ENCODE measurements around the gene MTMR4.
A peak's percentile ranks its signal among the peaks of the same experiment; 100 is the strongest.
"Not testable (repeated sequence)": the region's sequence is repeated elsewhere in the genome, so short reads cannot be mapped to it uniquely, and the experiment has no call there.

The MTMR4 gene

DNA sequence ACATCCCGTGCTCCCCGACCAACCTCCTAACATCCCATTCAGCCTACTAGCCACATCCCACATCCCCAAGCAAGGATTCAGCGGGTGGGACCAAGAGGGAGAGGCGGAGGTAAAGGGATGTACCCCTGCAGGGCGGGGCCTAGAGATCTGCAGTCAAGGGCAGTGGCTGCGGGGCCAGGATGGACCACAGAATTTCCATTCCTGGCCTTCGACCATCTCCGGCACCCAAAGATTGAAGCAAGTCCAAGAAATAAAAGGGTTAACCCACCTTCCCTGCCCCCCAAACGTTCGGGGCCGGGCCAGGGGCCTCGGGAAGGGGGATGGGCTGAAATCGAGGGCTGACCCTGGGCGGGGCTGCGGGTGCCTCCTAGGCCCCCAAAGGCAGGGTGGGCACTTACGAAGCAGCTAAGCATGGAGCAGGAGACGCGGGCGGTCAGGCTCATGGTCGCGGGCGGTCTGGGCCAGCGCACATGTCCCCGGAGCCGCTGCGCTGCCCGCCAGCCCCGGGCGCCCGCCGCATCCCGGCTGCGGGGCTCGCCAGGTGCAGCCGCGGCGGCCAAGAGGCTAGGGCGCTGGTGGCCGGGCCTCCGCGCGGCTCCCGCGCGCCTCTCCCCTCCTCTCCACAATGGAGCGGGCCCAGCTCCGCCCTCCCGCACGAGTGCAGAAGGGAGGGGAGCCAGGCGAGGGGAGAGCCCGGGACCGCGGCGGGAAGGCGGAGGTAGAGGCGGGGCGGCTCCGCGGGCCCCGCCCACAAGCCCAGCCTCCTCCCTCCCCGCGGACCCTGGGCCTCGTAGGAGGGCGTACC is at the start of gene MTMR4:
Gene MTMR4 (minus strand): TSS at position 674 of the 805 bp plus-strand sequence. CDS start 231 bp downstream, at position 443.
- peak; percentile 30 for DNase-seq (ENCODE audit: low read depth)

GRCh38 chr17:58560511-58560910 is 46.1 kb upstream of the MTMR4 start:
- no peak for DNase-seq (ENCODE audit: low read depth)

DNA sequence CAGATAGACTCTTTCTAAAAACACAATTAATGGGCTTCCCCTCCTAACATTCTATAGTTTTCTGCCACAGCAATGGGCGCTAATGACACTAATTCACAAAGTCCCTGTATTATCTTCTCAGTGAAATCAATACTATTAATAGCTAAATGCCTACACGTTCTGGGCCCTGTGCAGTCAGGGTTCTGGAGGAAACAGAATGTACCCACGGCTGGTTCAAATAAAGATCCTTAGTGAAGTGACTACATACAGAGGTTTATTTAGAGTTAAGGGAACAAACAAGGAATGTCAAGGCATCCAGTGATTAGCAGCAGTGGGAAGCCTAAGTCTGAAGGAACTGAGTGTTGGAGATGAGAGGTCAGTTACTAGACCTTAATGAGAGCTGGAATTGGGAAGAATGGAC is 43.5 kb upstream of the MTMR4 start:
- no peak for DNase-seq (ENCODE audit: low read depth)

DNA sequence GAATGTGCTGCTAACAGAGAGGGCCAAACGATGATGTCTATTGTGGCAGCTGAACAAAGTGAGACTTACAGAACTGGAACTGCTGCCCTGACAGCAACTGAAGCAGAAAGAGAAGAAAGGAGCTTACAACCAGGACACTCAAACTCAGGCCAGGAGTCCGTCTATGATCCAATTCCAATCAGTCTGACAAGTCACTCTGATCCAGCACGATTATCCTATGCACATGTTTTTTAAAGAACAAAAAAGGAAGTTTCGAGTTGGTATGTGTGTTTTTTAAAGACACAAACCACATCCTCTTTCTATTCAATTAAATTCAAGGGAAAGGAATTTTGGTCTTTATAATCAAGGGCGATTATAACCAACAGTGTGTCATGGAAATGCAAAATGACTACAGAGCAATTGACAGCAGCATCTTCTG is 42.4 kb upstream of the MTMR4 start:
- no peak for DNase-seq (ENCODE audit: low read depth)

- DNase-seq (ENCODE audit: low read depth), result not testable (repeated sequence)
These were observed 40.7 kb upstream of the MTMR4 start for GRCh38 chr17:58555109-58555508.

GRCh38 chr17:58541249-58541648 is 26.8 kb upstream of the MTMR4 start:
- no peak for DNase-seq (ENCODE audit: low read depth)

- no peak for DNase-seq (ENCODE audit: low read depth)
These were observed 25.3 kb upstream of the MTMR4 start for GRCh38 chr17:58539698-58540097.

DNA sequence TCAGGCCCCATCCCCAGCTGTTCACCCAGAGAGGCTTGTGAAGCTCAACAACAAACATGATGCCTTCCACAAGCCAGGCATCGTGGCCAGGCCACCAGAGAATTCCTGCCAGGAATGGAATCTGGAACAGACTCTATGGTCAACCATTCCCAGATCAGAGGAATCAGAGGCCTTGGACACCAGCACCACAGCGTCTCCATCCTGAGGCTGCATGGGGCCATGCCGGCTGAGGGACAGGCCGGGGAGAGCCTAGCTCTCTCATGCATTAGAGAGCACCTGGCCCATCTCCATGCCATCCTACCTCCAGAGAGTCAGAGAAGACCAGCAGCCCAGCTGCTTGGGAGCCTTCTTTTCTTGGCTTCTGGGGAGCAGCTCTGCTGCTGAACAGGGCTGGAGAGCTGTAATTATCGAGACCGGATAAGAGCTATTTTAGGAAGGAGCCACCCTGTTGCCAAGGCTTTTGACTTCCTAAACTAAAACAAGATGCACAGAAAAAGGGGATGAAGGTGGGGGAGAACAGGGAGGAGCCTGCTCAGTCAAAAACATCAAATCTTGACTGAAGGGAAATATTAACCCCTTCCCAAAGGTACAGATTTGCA is 24.5 kb upstream of the MTMR4 start:
- DNase-seq (ENCODE audit: low read depth), result no peak

DNA sequence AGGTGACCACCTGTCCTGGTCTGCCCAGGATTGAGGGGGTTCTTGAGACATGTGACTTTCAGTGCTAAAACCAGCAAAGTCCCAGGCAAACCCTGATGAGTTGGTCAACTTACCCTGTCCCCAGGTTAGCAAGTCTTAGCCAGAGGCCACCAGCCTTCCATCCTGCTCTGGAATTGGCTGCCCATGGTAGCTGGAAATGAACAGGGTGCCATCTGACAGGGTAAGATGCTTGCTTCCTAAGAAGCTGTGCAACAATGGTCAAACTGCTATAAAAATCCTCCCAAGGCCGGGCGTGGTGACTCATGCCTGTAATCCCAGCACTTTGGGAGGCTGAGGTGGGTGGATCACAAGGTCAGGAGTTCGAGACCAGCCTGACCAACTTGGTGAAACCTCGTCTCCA is 22.8 kb upstream of the MTMR4 start:
- DNase-seq (ENCODE audit: low read depth), result no peak

GRCh38 chr17:58536542-58536941 is 22.1 kb upstream of the MTMR4 start:
- no peak for DNase-seq (ENCODE audit: low read depth)

DNA sequence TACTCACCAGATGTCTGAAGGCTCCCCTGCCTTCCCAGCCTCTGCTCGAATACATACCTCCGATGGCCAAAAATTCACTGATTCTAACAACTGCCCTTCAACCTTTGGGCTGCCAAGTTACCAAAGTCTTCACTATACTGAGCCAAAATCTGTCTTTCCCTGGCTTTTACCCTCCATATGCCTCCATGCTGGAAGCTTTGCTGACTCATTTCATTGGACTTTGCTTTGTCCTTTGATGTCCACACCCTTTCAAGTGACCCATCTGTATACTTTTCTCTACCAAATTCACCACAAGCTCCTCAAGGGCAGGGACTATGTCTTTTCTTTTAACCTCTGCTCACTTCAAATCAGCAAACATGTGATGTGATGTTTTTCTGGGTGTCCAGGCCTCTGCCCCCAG is 21.0 kb upstream of the MTMR4 start:
- peak; percentile 57 for DNase-seq (ENCODE audit: low read depth)

DNA sequence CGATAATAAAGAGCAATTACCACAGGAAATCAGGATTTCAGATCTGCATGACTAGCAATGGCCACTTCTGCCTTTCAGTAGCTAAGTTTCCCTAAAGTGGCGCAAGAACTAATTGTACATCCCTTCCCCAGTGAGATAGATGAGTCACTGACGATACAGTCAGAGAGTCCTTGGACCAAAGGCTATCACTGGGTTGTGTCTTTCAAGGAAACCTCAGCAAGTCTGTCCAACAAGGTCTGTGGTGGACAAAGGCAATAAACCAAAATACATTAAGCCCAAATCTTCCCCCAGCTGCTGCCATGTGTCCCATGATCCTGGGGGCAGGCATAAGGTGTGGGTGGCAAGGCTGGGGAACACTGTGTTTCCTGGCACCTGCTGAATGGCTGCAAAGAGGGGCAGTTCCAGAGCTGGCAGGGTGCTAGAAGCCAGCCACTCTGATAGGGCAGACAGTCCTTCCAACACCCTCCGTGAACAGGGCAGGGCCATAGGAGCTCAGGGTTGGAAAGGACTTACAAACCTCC is 20.5 kb upstream of the MTMR4 start:
- peak; percentile 11 for DNase-seq (ENCODE audit: low read depth)

DNA sequence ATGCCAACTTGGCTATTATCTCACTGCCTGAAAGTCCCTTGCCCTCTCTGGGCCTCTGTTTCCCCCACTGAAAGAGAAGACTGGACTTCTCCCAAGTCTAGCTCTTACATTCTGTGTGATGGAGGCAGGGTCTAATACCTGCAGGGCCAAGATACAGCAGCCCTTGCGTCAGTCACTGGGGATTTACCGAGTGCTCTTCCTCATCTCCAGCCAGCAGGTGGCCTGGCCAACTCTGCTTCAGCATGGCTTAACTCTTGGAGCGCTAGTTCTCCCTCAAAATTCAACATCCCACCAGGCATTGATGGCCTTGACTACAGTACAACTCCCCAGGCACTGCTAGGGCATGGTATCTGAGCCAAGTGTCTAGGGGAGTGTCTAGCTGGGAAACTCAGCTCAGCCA is 19.9 kb upstream of the MTMR4 start:
- DNase-seq (ENCODE audit: low read depth), result no peak

- no peak for DNase-seq (ENCODE audit: low read depth)
These were observed 19.3 kb upstream of the MTMR4 start for GRCh38 chr17:58533616-58534188.

DNA sequence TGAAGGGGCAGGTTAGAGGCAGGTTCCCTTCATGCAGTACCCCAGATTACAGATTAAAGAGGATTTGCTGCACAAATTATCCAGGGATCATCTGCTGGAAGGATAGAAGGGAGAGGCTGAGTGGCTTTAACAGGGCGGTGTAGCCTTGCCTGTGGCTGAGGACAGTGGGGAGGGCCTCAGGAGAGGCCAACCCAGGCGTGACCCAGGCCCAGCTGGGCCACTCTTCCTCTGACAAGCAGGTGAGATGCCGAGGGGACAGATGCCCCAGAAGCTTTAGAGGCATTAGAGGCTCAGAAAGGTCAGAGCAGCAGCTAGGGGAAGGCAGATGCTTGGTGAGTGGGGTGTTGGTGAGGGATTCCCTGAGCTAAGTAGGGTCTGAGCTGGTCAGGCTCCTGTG is 18.1 kb upstream of the MTMR4 start:
- DNase-seq (ENCODE audit: low read depth), result no peak

DNA sequence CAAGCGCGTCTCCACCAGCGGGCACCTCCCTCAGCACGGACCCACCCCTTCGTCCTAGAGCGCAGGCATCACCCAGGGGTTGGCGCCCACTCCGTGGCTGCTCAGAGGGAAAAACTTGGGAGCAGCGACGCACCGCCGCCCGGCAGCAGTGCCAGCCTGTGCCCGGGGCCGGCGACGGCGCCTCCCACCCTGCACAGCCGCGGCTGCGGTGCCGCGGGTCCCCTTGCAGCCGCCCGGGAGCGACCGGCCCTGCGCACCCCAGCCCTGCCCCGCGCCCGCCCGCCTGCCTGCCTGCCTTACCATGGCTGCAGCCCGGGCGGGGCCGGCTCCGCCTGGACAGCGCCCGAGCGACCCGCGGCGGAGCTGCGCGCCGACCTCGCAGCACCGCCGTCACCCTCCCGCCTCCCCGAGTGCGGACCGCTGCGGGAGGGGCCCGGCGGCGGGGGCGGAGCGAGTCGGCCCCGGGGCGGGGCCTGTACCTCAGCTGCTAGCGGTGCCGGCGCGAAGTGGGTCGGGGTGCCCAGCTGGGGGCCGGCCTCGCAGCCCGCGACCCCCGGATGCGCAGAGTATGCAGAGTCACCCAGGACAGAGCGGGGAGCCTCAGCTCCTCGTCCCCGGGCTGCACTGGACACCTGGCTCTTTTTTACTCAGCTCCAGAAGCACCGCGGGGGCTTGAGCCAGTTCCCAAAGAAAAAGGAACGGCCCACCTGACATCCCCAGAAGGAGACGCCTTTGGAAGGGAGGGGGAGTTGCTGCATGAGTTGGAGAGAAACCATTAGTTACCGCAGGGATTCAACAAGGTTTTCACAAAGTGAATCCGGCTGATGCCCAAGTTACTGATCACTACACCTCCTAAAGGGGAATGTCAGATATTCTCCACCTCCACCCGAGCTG is 17.5 kb upstream of the MTMR4 start:
- DNase-seq (ENCODE audit: low read depth), result no peak

DNA sequence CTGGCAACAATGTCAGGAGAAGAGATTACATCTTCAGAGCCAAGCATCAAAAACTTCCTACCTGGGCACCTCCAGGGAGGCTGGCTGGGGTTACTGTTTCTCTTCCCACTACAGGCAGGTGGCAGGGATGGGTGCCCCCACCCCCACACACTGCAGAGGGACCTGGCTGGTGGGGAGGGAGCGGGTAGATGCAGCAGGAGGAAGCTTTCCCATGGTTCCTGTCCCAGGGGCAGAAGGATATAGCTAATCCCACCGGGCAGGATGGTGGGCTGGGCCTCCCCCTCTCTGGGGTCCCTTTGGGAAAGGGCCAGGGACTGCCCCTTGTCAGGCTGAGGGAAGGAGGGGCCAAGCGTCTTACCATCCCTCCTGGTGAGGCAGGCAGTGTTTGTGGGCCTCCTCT is 16.7 kb upstream of the MTMR4 start:
- no peak for DNase-seq (ENCODE audit: low read depth)

DNA sequence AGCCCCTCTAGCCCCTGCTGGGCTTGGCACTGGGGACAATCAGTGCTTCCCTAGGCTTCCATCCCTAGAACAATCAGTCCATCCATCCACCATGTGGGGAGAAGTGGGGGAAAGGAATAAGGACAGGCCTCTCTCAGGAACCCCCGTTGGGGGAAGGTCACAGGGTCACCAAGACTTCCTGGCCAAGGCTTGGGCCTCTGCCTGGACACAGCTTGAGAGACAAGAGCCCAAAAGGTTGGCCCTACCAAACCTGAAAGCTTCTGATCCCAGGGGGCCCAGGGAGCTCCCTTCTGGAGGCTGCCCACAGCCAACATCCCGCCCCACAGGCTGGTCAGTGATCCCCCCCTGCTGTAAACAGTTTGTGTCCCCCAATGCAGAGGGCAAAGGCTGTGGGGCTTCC is 16.2 kb upstream of the MTMR4 start:
- DNase-seq (ENCODE audit: low read depth), result no peak

- no peak for DNase-seq (ENCODE audit: low read depth)
These were observed 14.8 kb upstream of the MTMR4 start for GRCh38 chr17:58529275-58529674.

- no peak for DNase-seq (ENCODE audit: low read depth)
These were observed 14.0 kb upstream of the MTMR4 start for GRCh38 chr17:58528443-58528842.

- DNase-seq (ENCODE audit: low read depth), result no peak
These were observed 13.5 kb upstream of the MTMR4 start for GRCh38 chr17:58527949-58528348.

DNA sequence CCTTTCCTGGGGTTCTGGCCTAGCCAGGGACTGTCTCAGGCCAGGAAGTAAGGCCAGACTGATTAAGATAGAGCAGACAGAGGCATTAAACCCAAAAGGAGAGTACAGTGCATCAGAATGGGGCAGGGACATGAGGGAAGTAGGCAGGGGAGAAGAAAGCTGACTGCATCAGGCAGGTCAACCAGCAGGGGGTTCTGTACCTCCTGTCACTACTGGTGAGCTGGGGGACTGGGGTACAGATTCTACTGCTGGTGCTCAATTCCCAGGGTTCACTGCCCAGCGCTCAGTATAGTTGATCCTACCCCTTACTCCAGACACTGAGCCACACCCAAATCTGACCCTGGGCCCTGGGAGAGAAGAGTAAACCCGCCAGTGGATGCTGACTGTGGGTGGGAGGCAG is 12.9 kb upstream of the MTMR4 start:
- no peak for DNase-seq (ENCODE audit: low read depth)
